Mucosa of descending colon (tissue), 3 donors: ENCODE data around the gene AKAP13. TPM values are rescaled to one million over a fixed set of nuclear protein-coding genes. Genes with fewer than 3 reads are reported as not detected.

Experiments used
- ATAC-seq: fragments of 200-7000 bp; cut with Tn5 transposase; one replicate; pipeline ENCODE4 v1.9.1; 2020; ENCODE audit warnings: mild to moderate bottlenecking, moderate library complexity
- DNase-seq, 3 donors: peaks; one replicate each; pipeline ENCODE4 v3.0.0-alpha.2; 2020
- H3K36me3 ChIP-seq: fragments of 200-600 bp; one replicate; pipeline ENCODE4 v1.8.0; 2021; ENCODE audit warnings: low read depth, mild to moderate bottlenecking
- H3K4me1 ChIP-seq: fragments of 200-600 bp; one replicate; pipeline ENCODE4 v1.8.0; 2021; ENCODE audit warnings: low read depth, mild to moderate bottlenecking
- H3K4me3 ChIP-seq: fragments of 200-600 bp; one replicate; pipeline ENCODE4 v1.8.0; 2021; ENCODE audit warnings: mild to moderate bottlenecking
- H3K9me3 ChIP-seq: fragments of 200-600 bp; one replicate; pipeline ENCODE4 v1.8.0; 2021; ENCODE audit warnings: mild to moderate bottlenecking
- CTCF ChIP-seq: fragments of 200-600 bp; IDR thresholded peaks from one replicate; pipeline ENCODE4 v1.8.0; 2022; ENCODE audit warnings: antibody characterized with exemption, mild to moderate bottlenecking
- intact Hi-C, 2 donors: fragments of 100-400 bp; cut with DNase I in 1 of 2; cut with micrococcal nuclease in 1 of 2; formaldehyde crosslinking; loops; one replicate each; pipeline versions ENCODE4 v1.11.0 to v1.11.1; 2022; cut with DNase I, micrococcal nuclease
- total RNA-seq, 3 donors: library from RNA; stranded (reverse); fragmentation: NEBNext Ultra II Directional in 2 of 3; extraction: Animal tissue kit (Norgen Biotek cat#: 25700) in 2 of 3; gene quantifications; one replicate each; pipeline versions ENCODE4 v1.2.1 to v1.2.4, GENCODE V29; 2021 to 2023
- donor health status: DM: no; HTN: no; CAD: no; lungs with moderate emphysema.
- donor health status: DM: no; HTN: no; CAD: no.
- donor health status: DM: no; HTN: yes; CAD: no.

AKAP13 gene
- total RNA-seq, 3 donors from 2014 or later: 141 to 173 (median 150) TPM

GRCh38 chr15:85444122-85444745 is 63.8 kb downstream of the AKAP13 start:
- ATAC-seq: peak; percentile 69

GRCh38 chr15:85445361-85445760 is 65.0 kb downstream of the AKAP13 start:
- Histone ChIP-seq H3K4me3 (no peak overlapping the region), H3K36me3 (no peaks in the 10 kb centered on the region), H3K9me3 (peaks cover 3% of the 10 kb centered on the region), H3K4me1 (peaks cover 19% of the 10 kb centered on the region)
- ATAC-seq (no peak), DNase-seq (no peak)
- intact Hi-C loops: no loop called here
- no peak for TF ChIP-seq CTCF

More at GRCh38 chr15:85444122-85444745, 63.8 kb downstream of the AKAP13 start:
- intact Hi-C loops: no loop called here
- DNase-seq: no peak
- Histone ChIP-seq H3K4me3 (no peak overlapping the region), H3K9me3 (no peaks in the 10 kb centered on the region), H3K4me1 (peaks cover 19% of the 10 kb centered on the region), H3K36me3 (no peaks in the 10 kb centered on the region)
- TF ChIP-seq CTCF: no peak

GRCh38 chr15:85451099-85451700 is 70.8 kb downstream of the AKAP13 start:
- DNase-seq (no peak), ATAC-seq (no peak)
- no peak for TF ChIP-seq CTCF
- no peaks in the 10 kb centered on the region for H3K36me3 ChIP-seq
- intact Hi-C loops: no loop called here
- H3K4me3 ChIP-seq: no peak overlapping the region
- H3K9me3 ChIP-seq: peaks cover 12% of the 10 kb centered on the region
- peaks cover 6% of the 10 kb centered on the region for H3K4me1 ChIP-seq

GRCh38 chr15:85452436-85452835 is 72.0 kb downstream of the AKAP13 start:
- TF ChIP-seq CTCF: no peak
- no peak for ATAC-seq
- Histone ChIP-seq H3K36me3 (no peaks in the 10 kb centered on the region), H3K4me1 (peaks cover 6% of the 10 kb centered on the region), H3K9me3 (peaks cover 12% of the 10 kb centered on the region), H3K4me3 (no peak overlapping the region)
- intact Hi-C loops: no loop called here
- DNase-seq: no peak

GRCh38 chr15:85453144-85453872 is 72.9 kb downstream of the AKAP13 start:
- Histone ChIP-seq H3K36me3 (no peaks in the 10 kb centered on the region), H3K4me1 (peaks cover 6% of the 10 kb centered on the region), H3K9me3 (peaks cover 12% of the 10 kb centered on the region), H3K4me3 (no peak overlapping the region)
- intact Hi-C loops: no loop called here
- DNase-seq (no peak), ATAC-seq (peak; percentile 14)
- no peak for TF ChIP-seq CTCF
